Measurements from ENCODE around the gene PCLO. TPM values are rescaled to one million over a fixed set of nuclear protein-coding genes. Genes with fewer than 3 reads are reported as not detected.
"Not testable (repeated sequence)": the region's sequence is repeated elsewhere in the genome, so short reads cannot be mapped to it uniquely, and the experiment has no call there.

PCLO gene
- polyA plus RNA-seq, 1 donor (not counting 4 experiments of a cell fraction or from before 2014, with no cell fraction given) = 1.8 TPM

- FAIRE-seq (no peak), DNase-seq (ENCODE audit: low read depth, low spot score) (no peak)
- no peaks in the 10 kb centered on the region for H3K4me1 ChIP-seq (ENCODE audit: control insufficient read depth, extremely low read depth, insufficient read depth, low read length)
- H3K4me2 ChIP-seq (ENCODE audit: control insufficient read depth, extremely low read depth, insufficient read depth, low read depth, low read length) = no peak overlapping the region
- no peaks in the 10 kb centered on the region for H3K9me1 ChIP-seq (ENCODE audit: control insufficient read depth, extremely low read depth, insufficient read depth, low read length)
- H3K79me2 ChIP-seq (ENCODE audit: control insufficient read depth, insufficient read depth, low read length) = no peaks in the 10 kb centered on the region
- no peaks in the 10 kb centered on the region for H3K9me3 ChIP-seq (ENCODE audit: control insufficient read depth, low read depth, low read length)
- H3K36me3 ChIP-seq (ENCODE audit: control insufficient read depth in 2 of 2, extremely low read depth in 1 of 2, insufficient read depth in 2 of 2, low read length in 2 of 2) = no peaks in the 10 kb centered on the region
- no peaks in the 10 kb centered on the region for H4K20me1 ChIP-seq (ENCODE audit: control insufficient read depth, extremely low read depth, insufficient read depth, low read length)
- no peak overlapping the region for H3K9ac ChIP-seq (ENCODE audit: control insufficient read depth, extremely low read depth, insufficient read depth, low read length)
- TF ChIP-seq EZH2 (IDR thresholded peaks at IDR 0.05; ENCODE audit: low read length) (no peak), CTCF (optimal IDR thresholded peaks at IDR 0.05 in 1 of 3, IDR thresholded peaks at IDR 0.05 in 1 of 3, conservative IDR thresholded peaks at IDR 0.05 in 1 of 3; ENCODE audit: extremely low read depth in 1 of 3, insufficient read depth in 2 of 3, low read length in 3 of 3) (no peak)
- no peak overlapping the region for H3K4me3 ChIP-seq (ENCODE audit: control insufficient read depth in 2 of 3, extremely low read depth in 1 of 3, insufficient read depth in 2 of 3, low read depth in 1 of 3, low read length in 3 of 3)
- no peak overlapping the region for H3K27ac ChIP-seq (ENCODE audit: control insufficient read depth, insufficient read depth, low read length)
- no peak overlapping the region for H2AFZ ChIP-seq (ENCODE audit: control insufficient read depth, low read length)
- no peaks in the 10 kb centered on the region for H3K27me3 ChIP-seq (ENCODE audit: control insufficient read depth, extremely low read depth, insufficient read depth, low read length)
- dilution Hi-C loops (cut with MboI; ENCODE audit: extremely low pct_ligation_motif_present, low sequenced_read_pairs) = no loop called here
These were observed 126.6 kb downstream of the PCLO start for GRCh38 chr7:83036130-83036529.

- Histone ChIP-seq H3K27me3 (ENCODE audit: control insufficient read depth, extremely low read depth, insufficient read depth, low read length) (no peaks in the 10 kb centered on the region), H2AFZ (ENCODE audit: control insufficient read depth, low read length) (no peak overlapping the region), H3K79me2 (ENCODE audit: control insufficient read depth, insufficient read depth, low read length) (no peaks in the 10 kb centered on the region), H4K20me1 (ENCODE audit: control insufficient read depth, extremely low read depth, insufficient read depth, low read length) (no peaks in the 10 kb centered on the region), H3K4me2 (ENCODE audit: control insufficient read depth, extremely low read depth, insufficient read depth, low read depth, low read length) (no peak overlapping the region), H3K9me3 (ENCODE audit: control insufficient read depth, low read depth, low read length) (no peaks in the 10 kb centered on the region), H3K9ac (ENCODE audit: control insufficient read depth, extremely low read depth, insufficient read depth, low read length) (no peak overlapping the region), H3K9me1 (ENCODE audit: control insufficient read depth, extremely low read depth, insufficient read depth, low read length) (no peaks in the 10 kb centered on the region), H3K27ac (ENCODE audit: control insufficient read depth, insufficient read depth, low read length) (no peak overlapping the region), H3K4me1 (ENCODE audit: control insufficient read depth, extremely low read depth, insufficient read depth, low read length) (no peaks in the 10 kb centered on the region), H3K36me3 (ENCODE audit: control insufficient read depth in 2 of 2, extremely low read depth in 1 of 2, insufficient read depth in 2 of 2, low read length in 2 of 2) (no peaks in the 10 kb centered on the region), H3K4me3 (ENCODE audit: control insufficient read depth in 2 of 3, extremely low read depth in 1 of 3, insufficient read depth in 2 of 3, low read depth in 1 of 3, low read length in 3 of 3) (no peak overlapping the region)
- FAIRE-seq (no peak), DNase-seq (ENCODE audit: low read depth, low spot score) (no peak)
- dilution Hi-C loops (cut with MboI; ENCODE audit: extremely low pct_ligation_motif_present, low sequenced_read_pairs) = no loop called here
- TF ChIP-seq CTCF (optimal IDR thresholded peaks at IDR 0.05 in 1 of 3, IDR thresholded peaks at IDR 0.05 in 1 of 3, conservative IDR thresholded peaks at IDR 0.05 in 1 of 3; ENCODE audit: extremely low read depth in 1 of 3, insufficient read depth in 2 of 3, low read length in 3 of 3) (no peak), EZH2 (IDR thresholded peaks at IDR 0.05; ENCODE audit: low read length) (no peak)
These were observed 130.5 kb downstream of the PCLO start for GRCh38 chr7:83032195-83032594.

GRCh38 chr7:83023817-83024665 is 138.6 kb downstream of the PCLO start:
- H3K9me3 ChIP-seq (ENCODE audit: control insufficient read depth, low read depth, low read length); H2AFZ ChIP-seq (ENCODE audit: control insufficient read depth, low read length); FAIRE-seq; DNase-seq (ENCODE audit: low read depth, low spot score); H3K36me3 ChIP-seq (ENCODE audit: control insufficient read depth in 2 of 2, extremely low read depth in 1 of 2, insufficient read depth in 2 of 2, low read length in 2 of 2); H3K79me2 ChIP-seq (ENCODE audit: control insufficient read depth, insufficient read depth, low read length); H4K20me1 ChIP-seq (ENCODE audit: control insufficient read depth, extremely low read depth, insufficient read depth, low read length); H3K27me3 ChIP-seq (ENCODE audit: control insufficient read depth, extremely low read depth, insufficient read depth, low read length); H3K4me3 ChIP-seq (ENCODE audit: control insufficient read depth in 2 of 3, extremely low read depth in 1 of 3, insufficient read depth in 2 of 3, low read depth in 1 of 3, low read length in 3 of 3); H3K9me1 ChIP-seq (ENCODE audit: control insufficient read depth, extremely low read depth, insufficient read depth, low read length); H3K9ac ChIP-seq (ENCODE audit: control insufficient read depth, extremely low read depth, insufficient read depth, low read length); dilution Hi-C loops (cut with MboI; ENCODE audit: extremely low pct_ligation_motif_present, low sequenced_read_pairs); H3K27ac ChIP-seq (ENCODE audit: control insufficient read depth, insufficient read depth, low read length); H3K4me1 ChIP-seq (ENCODE audit: control insufficient read depth, extremely low read depth, insufficient read depth, low read length): not testable (repeated sequence)
- peak overlapping the region; percentile 37 for H3K4me2 ChIP-seq (ENCODE audit: control insufficient read depth, extremely low read depth, insufficient read depth, low read depth, low read length)

Measured in keratinocyte (primary cell).